A549 (cell line): ENCODE data around the gene GPR137B.

Source experiments
- CHD4 ChIP-seq: fragments of 200-600 bp; sonication (generic); IDR thresholded peaks from 2 replicates; pipeline ENCODE4 v1.6.1; 2016; ENCODE audit warnings: antibody characterized with exemption, mild to moderate bottlenecking, borderline replicate concordance
- CTCF ChIP-seq: fragments of >200 bp; sonication (Bioruptor Twin); formaldehyde crosslinking; IDR thresholded peaks from 3 replicates; pipeline ENCODE4 v1.5.1; 2016
- EP300 ChIP-seq, 2 experiments: fragments of >200 bp; sonication (Bioruptor Twin); formaldehyde crosslinking; IDR thresholded peaks; 2 replicates in 1 of 2; 3 replicates in 1 of 2; pipeline ENCODE4 v1.6.1; 2016 to 2017
- HDAC2 ChIP-seq: fragments of 200-600 bp; sonication (generic); IDR thresholded peaks from 2 replicates; pipeline ENCODE4 v1.6.1; 2016
- HOXA7 ChIP-seq: fragments of 250-450 bp; sonication (Bioruptor Pico); IDR thresholded peaks from 2 replicates; pipeline ENCODE4 v1.5.0; 2020; ENCODE audit warnings: mild to moderate bottlenecking, moderate library complexity
- KDM5A ChIP-seq: fragments of 200-600 bp; sonication (generic); IDR thresholded peaks from 2 replicates; pipeline ENCODE4 v1.6.1; 2016; ENCODE audit warnings: antibody characterized with exemption, mild to moderate bottlenecking
- POLR2A ChIP-seq: IDR thresholded peaks from 2 replicates; pipeline ENCODE4 v1.6.1; 2012; ENCODE audit warnings: mild to moderate bottlenecking, low read length
- REST ChIP-seq: fragments of 200-600 bp; sonication (generic); IDR thresholded peaks from 2 replicates; pipeline ENCODE4 v1.6.1; 2016; ENCODE audit warnings: antibody characterized with exemption, mild to moderate bottlenecking, moderate library complexity

- no peak for TF ChIP-seq EP300 (IDR thresholded peaks at IDR 0.05)
- no peak for TF ChIP-seq KDM5A
- TF ChIP-seq HDAC2: no peak
- TF ChIP-seq CHD4: no peak
- TF ChIP-seq CTCF: no peak
- no peak for TF ChIP-seq REST
- TF ChIP-seq POLR2A: no peak
- no peak for TF ChIP-seq HOXA7 (CRISPR knock-in tag)
Measured at GRCh38 chr1:236154671-236155398, 12.5 kb downstream of the GPR137B start.
